T-helper 22 cell (primary cell): ENCODE results near the gene TPRKB.
"Not testable (repeated sequence)": the region's sequence is repeated elsewhere in the genome, so short reads cannot be mapped to it uniquely, and the experiment has no call there.

Experiments
- DNase-seq: peaks from one replicate; pipeline ENCODE4 v3.0.0-alpha.2; 2020; ENCODE audit warnings: low read depth

Gene TPRKB

DNA sequence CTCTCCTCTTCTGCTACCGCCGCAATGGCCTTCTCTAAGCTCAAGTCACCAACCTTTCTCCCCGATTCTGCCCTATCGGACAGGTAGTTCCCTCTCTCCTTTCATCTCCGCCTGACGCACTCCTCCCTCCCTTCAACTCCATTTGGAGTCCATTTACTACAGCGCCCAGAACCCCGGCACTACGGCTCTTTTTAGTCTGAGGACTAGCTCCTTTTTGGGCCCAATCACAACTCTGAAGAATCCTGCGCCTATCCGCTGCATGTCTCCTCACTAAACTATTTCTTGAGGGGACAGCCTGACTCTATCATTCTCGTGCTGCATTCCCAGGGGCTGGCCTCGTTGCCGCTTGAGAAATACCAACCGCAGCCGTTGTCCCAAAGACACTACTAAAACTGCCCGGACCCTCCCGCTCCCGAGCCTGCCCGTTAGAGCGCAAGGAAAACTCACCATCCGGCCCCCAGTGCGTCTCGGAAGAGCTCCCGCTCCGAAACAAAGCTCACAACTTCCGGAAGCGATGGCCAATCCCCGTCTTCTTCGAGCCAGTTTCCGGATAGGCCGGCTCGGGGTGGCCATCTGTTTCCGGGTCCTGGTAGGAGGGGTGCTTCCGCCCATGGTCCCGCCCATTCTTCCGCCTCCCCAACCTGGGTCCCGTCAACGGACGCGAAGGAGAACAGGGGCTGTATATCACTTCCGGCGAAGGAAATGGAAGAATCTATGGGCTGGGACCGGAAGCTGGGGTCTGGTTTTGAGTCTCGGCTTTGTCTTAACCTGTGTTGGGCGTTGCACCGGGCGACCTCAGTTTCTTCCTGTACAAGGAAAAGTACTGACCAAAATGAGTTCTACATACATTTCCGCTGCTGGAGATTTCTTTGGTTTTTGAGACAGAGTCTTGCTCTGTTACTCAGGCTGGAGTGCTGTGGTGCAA lies at the start of gene TPRKB:
Gene TPRKB, minus strand, starts transcription at position 491 of the 925 bp plus-strand sequence. CDS start 2,776 bp downstream, outside the sequence.
- peak; percentile 89 for DNase-seq

DNA sequence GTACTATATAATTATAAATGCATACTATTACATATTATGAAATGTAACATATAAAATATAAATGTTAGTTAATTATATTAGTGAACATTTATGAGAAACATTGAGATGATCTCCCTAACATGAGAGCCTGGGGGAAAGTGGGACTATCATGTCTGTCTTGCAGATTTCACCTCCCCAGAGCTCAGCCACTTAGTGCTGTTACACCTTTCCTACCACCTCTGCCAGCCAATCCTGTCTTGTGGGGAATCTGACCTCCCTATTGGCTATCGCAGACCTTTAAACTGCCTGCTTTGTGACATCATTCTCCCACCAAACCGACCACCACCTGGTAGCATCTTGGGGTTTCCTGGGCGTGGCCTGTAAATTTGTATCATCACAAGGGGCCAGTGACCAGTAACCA lies 46.7 kb upstream of the TPRKB start, which contains the start of gene C2orf78:
Gene C2orf78, plus strand, starts transcription at position 301 of the 400 bp plus-strand sequence. CDS start 127 bp downstream, outside the sequence.
- not testable (repeated sequence) for DNase-seq

DNA sequence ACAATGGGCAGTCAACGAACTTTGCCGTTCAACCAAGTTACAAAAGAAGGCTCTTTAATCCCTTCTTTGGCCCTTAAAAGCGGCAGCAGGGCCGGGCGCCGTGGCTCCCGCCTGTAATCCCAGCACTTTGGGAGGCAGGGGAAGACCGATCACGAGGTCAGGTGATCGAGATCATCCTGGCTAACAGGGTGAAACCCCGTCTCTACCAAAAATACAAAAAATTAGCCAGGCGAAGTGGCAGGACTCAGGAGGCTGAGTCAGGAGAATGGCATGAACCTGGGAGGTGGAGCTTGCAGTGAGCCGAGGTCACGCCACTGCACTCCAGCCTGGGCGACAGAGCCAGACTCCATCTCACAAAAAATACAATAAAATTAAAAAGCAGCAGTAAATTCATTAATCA lies 46.3 kb upstream of the TPRKB start:
- not testable (repeated sequence) for DNase-seq

DNA sequence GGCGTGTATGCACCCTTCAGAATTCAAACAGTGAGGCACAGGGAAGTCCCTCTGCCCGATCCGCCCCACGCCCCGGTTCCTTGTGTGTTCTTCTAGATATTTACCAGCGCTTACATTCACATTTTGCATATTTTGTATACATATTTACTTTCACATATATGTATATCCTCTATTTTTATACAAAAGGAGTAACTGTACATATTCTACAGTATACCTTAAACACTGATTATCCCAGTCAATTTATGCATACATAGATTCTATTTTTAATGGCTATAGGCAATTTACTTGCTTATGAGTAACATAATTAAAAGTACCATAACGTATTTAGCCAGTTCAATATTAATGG lies 43.1 kb upstream of the TPRKB start:
- no peak for DNase-seq

DNA sequence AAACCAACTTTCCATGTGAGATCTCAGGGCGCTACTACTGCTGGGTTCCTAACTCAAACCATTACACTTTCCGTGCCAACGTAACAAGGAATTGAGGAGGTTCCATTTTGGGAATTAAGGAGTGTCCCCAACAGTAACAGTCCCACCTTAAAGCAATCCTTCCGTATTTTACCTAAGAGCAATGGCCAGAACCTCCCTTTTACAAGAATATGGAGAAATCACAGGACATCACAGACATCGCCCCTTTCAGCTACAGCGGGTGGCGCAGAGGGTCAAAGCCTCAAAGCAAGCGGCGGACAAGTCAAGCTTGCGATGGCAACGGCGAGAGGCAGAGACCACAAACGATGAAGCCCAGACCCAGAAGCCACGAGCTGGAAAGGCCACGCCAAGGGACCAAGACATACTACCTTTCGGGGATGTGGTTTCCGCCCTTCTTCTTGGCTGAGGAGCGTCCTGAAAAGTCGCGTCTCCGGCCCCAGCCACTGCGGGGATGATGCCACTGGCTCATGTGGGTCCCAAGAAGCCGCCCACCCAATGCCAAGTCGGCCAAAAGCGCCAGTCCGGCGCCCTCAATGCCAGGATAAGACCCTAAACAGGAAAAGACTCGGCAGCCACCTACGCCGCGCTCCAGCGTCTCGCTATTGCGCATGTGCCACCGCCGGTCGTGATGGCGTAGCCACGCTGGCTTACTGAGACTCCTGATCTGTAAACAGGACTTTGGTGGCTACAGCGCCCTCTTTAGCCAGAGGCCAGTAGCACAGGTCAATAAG lies 42.5 kb upstream of the TPRKB start, which contains the start of gene DUSP11:
Gene DUSP11, minus strand, starts transcription at position 637 of the 770 bp plus-strand sequence. Its CDS starts 129 bp downstream, at position 508.
- DNase-seq, result peak; percentile 89

DNA sequence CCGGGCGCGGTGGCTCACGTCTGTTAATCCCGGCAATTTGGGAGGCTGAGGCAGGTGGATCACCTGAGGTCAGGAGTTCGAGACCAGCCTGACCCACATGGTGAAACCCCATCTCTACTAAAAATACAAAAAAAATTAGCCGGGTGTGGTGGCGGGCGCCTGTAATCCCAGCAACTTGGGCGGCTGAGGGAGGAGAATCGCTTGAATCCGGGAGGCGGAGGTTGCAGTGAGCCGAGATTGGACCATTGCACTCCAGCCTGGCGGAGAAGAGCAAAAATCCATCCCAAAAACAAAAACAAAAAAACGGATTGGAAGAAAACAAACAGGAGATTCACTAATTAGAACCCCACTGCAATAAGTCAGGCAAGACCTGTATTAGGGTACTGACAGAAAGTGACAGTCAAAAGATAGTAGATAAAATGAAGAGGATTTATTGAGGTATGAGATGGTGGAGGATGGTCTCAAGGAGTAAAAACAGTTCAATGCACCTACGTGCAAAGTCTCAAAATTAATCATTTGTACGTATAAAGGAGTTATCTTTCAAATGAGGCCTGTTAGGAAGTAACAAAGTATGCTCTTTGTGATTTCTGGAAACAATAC lies 41.8 kb upstream of the TPRKB start:
- not testable (repeated sequence) for DNase-seq

DNA sequence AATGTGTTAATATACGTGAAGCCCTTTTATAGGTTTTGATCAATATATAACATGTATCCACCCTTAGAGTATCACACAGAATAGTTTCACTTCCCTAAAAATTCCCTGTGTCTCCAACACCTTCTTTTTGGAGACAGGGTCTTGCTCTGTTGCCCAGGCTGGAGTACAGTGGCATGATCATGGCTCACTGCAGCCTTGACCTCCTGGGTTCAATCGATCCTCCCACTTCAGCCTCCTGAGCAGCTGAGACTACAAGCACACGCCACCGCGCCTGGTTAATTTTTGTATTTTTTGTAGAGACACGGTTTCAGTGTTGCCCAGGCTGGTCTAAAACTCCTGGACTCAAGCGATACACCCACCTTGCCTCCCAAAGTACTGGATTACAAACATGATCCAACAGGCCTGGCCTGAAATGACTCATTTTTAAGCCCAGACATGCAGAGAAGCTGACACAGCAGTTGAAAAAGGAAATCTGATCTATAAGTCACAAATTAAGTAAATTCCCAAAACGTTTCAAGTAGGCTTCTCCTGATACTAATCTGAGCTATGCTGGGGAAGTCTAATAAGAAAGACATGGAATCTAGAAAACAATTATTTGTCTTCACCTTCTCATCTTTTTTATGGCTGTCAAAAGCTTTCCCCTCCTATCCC lies 39.8 kb upstream of the TPRKB start:
- DNase-seq, result no peak

DNA sequence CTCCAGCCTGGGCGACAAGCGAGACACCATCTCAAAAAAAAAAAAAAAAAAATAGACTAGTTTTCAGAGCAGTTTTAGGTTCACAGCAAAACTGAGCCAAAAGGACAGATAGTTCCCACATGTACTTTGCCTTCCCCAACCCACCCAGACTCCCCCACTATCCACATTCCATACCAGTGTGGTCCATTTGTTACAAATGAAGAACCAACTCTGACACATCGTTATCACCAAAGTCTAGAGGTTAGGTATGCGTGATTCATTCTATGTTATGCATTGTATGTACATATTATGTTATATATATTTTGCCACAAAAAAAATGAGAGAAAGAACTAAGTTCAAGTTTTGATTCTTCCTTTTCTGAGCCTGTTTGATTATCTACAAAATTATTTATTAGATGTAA lies 39.2 kb upstream of the TPRKB start:
- no peak for DNase-seq

DNA sequence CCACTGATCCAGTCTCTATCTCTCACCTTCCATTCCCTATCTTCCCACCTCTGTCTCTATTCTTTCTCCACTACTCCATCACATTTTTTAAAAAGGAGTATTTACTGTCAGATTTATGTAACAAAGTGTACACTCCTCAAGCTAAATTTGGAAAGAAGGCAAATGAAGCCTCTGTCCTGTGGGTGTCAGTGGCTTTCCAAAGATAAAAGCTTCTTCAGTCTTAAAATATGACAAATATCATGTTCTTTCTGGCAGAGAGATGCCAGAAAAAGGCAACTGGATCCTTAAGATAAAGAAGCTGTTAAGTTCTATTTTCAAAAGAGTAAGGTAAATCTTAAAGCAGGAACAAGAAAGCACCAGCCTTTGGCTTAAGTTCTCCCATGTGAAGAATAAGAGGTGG lies 35.7 kb upstream of the TPRKB start:
- DNase-seq, result no peak

DNA sequence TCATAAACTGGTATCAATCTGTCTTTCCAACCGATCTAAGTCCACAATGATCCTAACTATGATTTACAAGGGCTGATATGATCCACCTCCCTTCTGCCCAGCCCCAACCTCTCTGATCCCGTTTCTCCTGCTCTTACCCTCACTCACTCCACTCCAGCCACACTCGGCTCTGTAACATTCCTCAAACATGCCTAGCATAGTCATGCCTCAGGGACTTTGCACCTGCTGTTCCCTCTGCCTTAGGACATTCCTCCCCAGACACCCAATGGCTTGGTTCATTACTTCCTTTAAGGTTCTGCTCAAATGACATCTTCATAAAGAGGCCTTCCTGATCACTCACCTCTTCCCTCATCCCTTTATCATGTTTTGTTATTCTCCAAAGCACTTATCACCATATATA lies 33.6 kb upstream of the TPRKB start:
- no peak for DNase-seq

DNA sequence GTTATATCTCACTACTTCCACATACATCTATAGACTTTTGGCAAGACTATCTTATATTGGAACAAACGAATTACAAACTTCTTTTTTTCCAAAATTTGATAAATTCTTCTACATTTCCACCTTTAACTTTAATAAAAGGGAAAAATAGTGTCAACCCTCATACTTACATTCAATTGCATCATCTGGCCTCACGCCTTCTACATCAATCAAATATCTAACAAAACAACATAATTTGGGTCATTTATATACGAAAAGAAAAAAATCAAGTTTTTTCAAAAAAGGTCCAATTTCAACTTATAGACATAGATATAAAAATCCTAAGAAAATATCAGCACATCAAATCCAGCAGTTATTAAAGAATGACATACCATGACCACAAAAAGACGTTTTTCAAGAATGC lies 29.8 kb upstream of the TPRKB start:
- DNase-seq, result no peak

DNA sequence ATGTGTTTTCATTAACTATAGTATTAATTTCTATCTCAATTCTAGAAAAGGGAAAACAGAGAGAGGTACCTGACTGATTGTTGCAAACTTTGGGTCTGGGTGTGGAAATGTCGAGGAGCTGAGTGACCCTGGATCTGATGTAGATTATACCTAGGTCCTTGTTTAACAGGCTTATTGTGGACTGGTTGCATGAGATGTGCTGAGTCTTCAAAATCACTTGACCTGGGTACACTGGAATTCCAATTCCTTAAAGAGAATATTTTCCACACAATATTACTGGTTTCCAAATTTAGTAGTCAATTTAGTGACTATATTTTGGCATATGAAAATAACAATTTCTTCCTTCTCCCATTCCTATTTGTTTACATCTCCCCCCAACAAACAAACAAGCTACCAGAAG lies 29.2 kb upstream of the TPRKB start:
- DNase-seq, result no peak

DNA sequence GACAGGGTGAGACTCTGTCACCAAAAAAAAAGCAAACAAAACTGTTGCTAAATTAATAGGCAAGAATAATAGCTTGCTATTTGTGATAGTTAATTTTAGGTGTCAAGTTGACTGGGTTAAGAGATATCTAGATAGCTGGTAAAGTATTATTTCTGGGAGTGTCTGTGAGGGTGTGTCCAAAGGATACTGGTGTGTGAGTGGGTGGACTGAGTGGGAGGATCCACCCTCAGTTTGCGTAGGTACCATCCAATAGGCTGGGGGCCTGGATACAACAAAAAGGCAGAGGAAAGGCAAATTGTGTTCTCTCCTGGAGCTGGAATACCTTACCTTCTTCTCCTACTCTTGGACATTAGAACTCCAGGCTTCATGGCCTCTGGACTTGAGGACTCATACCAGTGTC lies 27.8 kb upstream of the TPRKB start:
- DNase-seq, result no peak

DNA sequence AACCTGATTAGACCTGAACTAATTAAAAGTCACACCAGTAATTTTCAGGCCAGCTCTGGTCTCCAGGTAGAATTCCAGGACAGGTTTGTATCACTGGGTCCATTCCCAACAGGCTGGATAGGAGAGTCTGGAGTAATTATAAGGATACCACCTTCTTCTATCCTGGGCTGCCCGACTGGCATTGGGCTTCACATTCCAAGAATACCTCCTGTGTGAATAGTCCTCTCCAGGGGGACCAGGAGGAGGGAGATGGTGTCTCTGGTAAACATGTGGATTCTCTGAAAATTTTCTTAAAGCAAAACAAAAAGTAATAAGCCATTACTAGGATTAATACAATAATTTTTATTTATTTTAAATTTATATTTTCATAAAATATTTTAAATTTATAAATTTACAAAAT lies 25.4 kb upstream of the TPRKB start:
- DNase-seq, result no peak

DNA sequence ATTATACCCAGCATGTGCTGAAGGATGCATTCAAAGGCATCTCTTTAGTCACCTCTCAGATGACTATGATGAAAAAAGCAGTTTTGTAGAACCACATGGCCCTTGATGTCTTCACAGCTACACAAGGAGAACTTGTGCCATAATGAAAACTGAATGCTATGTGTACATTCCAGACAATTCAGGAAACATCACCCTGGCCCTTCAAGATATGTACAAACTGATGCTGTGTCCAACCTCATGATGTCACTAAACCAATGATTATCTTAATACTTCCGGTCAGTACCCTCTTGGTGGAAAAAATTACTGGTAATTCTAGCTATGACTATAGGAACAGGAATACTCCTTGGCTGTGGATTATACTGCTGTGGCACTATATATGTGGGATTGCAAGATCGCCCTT lies 22.8 kb upstream of the TPRKB start:
- DNase-seq, result no peak

DNA sequence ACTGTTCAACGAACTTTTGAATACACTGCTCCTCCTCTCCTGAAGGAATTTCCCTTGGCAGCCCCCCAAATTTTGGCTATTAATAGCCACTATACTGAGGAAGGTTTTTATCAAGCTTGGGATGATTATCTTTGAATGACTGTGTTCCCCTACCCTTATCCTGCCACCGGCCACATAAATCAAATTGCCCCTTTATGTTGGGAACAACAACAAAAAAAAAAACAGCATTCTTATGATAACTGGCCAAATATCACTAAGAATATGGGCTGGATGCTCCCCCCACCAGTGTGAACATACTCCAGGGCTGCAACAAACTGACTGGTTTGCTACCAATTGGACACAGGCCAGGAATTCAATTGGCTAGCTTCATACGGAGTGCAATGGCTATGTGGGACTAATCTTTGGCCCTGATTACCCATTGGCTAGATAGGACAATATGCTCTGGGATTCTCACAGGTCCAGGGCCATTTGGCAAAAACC lies 22.2 kb upstream of the TPRKB start:
- no peak for DNase-seq

DNA sequence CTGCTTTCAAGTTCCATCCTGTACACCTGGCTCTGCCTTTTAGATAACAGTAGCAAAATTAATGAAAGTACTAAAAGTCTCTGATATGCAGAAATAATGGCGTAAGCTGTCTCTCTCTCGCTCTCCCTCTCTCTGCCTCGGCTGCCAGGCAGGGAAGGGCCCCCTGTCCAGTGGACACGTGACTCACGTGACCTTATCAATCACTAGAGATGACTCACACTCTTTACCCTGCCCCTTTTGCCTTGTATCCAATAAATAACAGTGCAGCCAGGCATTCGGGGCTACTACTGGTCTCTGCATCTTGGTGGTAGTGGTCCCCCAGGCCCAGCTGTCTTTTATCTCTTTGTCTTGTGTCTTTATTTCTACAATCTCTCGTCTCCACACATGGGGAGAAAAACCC lies 17.2 kb upstream of the TPRKB start:
- not testable (repeated sequence) for DNase-seq

DNA sequence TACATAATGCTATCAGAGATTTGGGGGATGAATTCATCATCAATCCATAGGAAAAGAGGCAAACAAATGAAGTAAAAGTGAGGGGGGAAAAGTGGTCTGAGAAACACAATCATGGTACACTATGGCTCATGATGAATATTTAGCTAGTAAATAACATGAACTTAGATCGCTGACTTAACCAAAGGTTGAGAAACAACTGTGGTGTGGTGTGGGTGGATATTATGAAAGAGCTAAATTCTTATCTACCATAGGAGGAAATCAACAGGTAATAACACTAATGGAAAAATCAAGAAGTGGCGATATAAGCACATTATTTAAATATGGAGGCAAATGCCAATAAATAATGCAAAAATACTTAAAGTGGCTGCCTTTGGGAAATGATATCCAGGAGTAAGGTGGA lies 12.2 kb upstream of the TPRKB start:
- DNase-seq, result no peak

DNA sequence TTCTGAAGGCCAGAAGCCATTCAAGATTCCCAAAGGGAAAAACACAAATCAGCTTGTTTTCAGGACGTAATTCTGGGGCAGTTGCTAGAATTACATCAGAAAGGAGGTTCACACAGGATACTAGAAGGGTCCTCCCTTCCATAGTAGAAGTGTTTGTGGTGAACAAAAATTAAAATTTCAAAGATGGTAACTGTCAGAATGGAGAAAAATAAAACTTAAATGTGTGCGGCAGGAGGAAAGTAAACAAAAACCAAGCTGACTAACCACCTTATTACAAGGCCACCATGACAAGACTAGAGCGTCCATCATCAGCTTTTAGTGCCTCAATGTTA lies 9.7 kb upstream of the TPRKB start:
- no peak for DNase-seq

DNA sequence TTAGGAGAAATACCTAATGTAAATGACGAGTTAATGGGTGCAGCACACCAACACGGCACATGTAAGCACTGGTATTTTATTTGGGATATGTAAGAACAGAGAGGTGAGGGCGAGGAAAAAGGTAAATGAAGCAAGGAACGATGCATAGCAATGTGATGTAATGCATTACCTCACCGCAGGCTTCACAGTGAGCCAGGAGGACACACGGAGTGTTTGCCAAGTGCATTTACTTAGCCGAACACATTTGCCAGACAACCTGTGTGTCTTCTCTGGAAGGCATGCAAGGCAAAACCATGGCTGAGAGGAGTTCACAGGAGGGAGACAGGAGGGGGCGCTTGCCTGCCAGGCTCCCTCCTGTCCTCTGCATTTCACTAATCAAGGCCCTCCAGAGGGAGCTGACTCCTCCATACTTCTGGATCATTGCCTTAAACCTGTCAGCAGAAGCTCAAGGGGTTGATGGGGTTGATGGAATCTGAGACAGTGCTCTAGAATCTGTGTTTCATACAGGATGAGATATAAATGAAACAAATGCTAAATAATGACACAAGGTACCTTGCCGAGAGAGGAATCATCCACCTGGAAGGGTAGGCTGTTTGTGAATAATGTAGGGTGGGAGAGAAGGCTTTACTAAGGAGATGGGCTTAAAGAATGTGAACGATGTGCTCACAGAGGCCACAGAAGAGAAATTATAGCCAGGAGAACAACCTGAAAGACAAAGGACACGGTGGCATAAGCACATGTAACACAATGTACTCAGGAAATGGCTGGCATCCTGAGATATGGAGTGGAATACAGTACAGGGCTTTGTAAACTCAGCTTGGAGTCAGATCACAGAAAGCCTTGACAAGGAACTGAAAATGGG lies 9.1 kb upstream of the TPRKB start:
- no peak for DNase-seq

DNA sequence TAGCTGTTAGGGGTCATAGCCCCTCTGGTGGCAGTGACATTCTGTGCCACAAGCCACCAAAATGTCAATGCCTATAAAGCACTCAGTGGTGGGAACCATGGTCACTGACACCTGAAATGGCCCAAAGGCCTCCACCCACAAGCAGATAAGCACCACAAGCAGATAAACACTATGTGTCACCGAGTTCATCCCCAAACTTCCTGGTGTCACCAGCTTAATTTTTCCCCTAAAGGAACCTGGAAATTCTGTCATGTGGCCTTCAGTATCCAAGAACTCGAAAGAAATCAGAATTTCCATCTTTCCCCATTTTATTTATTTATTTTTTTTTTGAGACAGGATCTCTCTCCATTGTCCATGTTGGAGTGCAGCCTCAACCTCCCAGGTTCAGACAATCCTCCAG lies 3.6 kb upstream of the TPRKB start:
- no peak for DNase-seq
